CD4-positive, alpha-beta T cell (primary cell): ENCODE results near the gene PTPRK. TPM values are rescaled to one million over a fixed set of nuclear protein-coding genes. Genes with fewer than 3 reads are reported as not detected.

Experiments used
- ATAC-seq: fragments of 200-7000 bp; cut with Tn5 transposase; one replicate; pipeline ENCODE4 v1.10.0; 2022; ENCODE audit warnings: mild to moderate bottlenecking; ENCODE audit not compliant: poor library complexity
- CTCF ChIA-PET: fragments of 350-600 bp; sonication (Branson Sonifier 250); formaldehyde crosslinking; loops from one replicate; lab custom pipeline; 2021; ENCODE audit warnings: antibody characterized with exemption, inconsistent platforms; lab: Charles Lee
- POLR2A ChIA-PET: fragments of 350-600 bp; sonication (Branson Sonifier 250); formaldehyde crosslinking; loops from one replicate; lab custom pipeline; 2021; ENCODE audit warnings: antibody characterized with exemption, inconsistent platforms; lab: Charles Lee
- DNase-seq, 14 experiments: peaks; one replicate each; pipeline ENCODE4 v3.0.0-alpha.2; 2013 to 2020; ENCODE audit warnings: mixed read lengths in 2 of 14
- H3K27ac ChIP-seq, 2 donors: one replicate each; pipeline versions ENCODE4 v1.5.1 to v1.7.0; 2013; ENCODE audit warnings: low read length in 2 of 2, low read depth in 1 of 2, mild to moderate bottlenecking in 1 of 2
- H3K27me3 ChIP-seq, 2 experiments: 1 replicate in 1 of 2; 2 replicates in 1 of 2; pipeline versions ENCODE4 v1.6.1 to v1.7.0; 2013; ENCODE audit warnings: low read length in 2 of 2, control low read depth in 1 of 2, mild to moderate bottlenecking in 1 of 2, moderate library complexity in 1 of 2; ENCODE audit not compliant: insufficient read depth in 2 of 2, control insufficient read depth in 1 of 2
- H3K36me3 ChIP-seq: one replicate; pipeline ENCODE4 v1.6.1; 2013; ENCODE audit warnings: low read length, control low read depth; ENCODE audit not compliant: insufficient read depth
- H3K4me1 ChIP-seq: one replicate; pipeline ENCODE4 v1.6.1; 2013; ENCODE audit warnings: low read length, control low read depth; ENCODE audit not compliant: insufficient read depth
- H3K4me3 ChIP-seq: one replicate; pipeline ENCODE4 v1.5.1; 2013; ENCODE audit warnings: mild to moderate bottlenecking, low read length, moderate library complexity
- H3K9me3 ChIP-seq, 2 experiments: 1 replicate in 1 of 2; 2 replicates in 1 of 2; pipeline versions ENCODE4 v1.6.1 to v1.7.0; 2013; ENCODE audit warnings: low read length in 2 of 2, mild to moderate bottlenecking in 2 of 2, control low read depth in 1 of 2, moderate library complexity in 1 of 2; ENCODE audit not compliant: control insufficient read depth in 1 of 2, insufficient read depth in 1 of 2
- H3K27ac Mint-ChIP-seq: one replicate; pipeline ENCODE4 v1.8.0; 2020; ENCODE audit warnings: mixed read lengths
- H3K27me3 Mint-ChIP-seq: one replicate; pipeline ENCODE4 v1.8.0; 2021; ENCODE audit warnings: mixed read lengths
- H3K36me3 Mint-ChIP-seq: one replicate; pipeline ENCODE4 v1.8.0; 2021; ENCODE audit warnings: low read depth, mixed read lengths
- H3K4me1 Mint-ChIP-seq: one replicate; pipeline ENCODE4 v1.8.0; 2021; ENCODE audit warnings: low read depth, mixed read lengths
- H3K4me3 Mint-ChIP-seq: one replicate; pipeline ENCODE4 v1.8.0; 2020; ENCODE audit warnings: mild to moderate bottlenecking, mixed read lengths
- H3K9me3 Mint-ChIP-seq: one replicate; pipeline ENCODE4 v1.8.0; 2020; ENCODE audit warnings: mixed read lengths
- intact Hi-C, 2 experiments: fragments of 100-400 bp; cut with DNase I in 1 of 2; cut with micrococcal nuclease in 1 of 2; formaldehyde crosslinking; loops; one replicate each; pipeline versions ENCODE4 v1.15.1 to v1.9.0; 2023 to 2025; cut with DNase I, micrococcal nuclease
- total RNA-seq, 174 experiments: library from RNA in 2 of 174; stranded (reverse) in 2 of 174; gene quantifications; one replicate each; pipeline ENCODE4 v1.2.3 and lab custom pipeline; 2021 to 2026
- TF ChIP-seq, protein P1 (sequence below): fragments of 200-600 bp; IDR thresholded peaks from one replicate; pipeline ENCODE4 v1.8.0; 2022; ENCODE audit warnings: antibody characterized with exemption, mild to moderate bottlenecking

Gene PTPRK
- total RNA-seq, 2 experiments from 2014 or later = 8.4 to 10.3 TPM

DNA sequence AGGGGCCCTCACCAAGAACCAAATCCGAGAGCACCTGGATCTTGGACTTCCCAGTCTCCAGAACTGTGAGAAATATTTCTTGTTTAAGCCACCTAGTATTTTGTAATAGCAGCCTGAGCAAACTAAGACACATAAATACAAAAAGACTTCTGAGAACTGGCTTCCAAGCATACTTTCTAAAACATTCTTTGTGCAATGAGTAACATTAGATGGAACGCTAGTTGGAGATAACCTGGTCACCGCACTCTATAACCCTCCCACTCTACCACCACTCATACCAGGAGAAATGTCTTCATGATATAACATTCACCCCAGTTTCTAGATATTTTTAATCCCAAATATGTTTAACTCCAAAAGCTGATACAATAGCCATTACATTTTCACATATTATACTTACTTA is 450.0 kb downstream of the PTPRK start:
- H3K4me3 ChIP-seq = no peak overlapping the region
- no peak overlapping the region for H3K27ac Mint-ChIP-seq
- no peaks in the 10 kb centered on the region for H3K27me3 ChIP-seq
- no peak for ATAC-seq
- TF ChIP-seq, protein P1, sequence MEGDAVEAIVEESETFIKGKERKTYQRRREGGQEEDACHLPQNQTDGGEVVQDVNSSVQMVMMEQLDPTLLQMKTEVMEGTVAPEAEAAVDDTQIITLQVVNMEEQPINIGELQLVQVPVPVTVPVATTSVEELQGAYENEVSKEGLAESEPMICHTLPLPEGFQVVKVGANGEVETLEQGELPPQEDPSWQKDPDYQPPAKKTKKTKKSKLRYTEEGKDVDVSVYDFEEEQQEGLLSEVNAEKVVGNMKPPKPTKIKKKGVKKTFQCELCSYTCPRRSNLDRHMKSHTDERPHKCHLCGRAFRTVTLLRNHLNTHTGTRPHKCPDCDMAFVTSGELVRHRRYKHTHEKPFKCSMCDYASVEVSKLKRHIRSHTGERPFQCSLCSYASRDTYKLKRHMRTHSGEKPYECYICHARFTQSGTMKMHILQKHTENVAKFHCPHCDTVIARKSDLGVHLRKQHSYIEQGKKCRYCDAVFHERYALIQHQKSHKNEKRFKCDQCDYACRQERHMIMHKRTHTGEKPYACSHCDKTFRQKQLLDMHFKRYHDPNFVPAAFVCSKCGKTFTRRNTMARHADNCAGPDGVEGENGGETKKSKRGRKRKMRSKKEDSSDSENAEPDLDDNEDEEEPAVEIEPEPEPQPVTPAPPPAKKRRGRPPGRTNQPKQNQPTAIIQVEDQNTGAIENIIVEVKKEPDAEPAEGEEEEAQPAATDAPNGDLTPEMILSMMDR = no peak
- H3K9me3 Mint-ChIP-seq = no peaks in the 10 kb centered on the region
- no peaks in the 10 kb centered on the region for H3K36me3 Mint-ChIP-seq
- H3K4me3 Mint-ChIP-seq = no peak overlapping the region
- DNase-seq = no peak
- ChIA-PET POLR2A (no interaction called here), CTCF (no interaction called here)
- H3K36me3 ChIP-seq = no peaks in the 10 kb centered on the region
- H3K27me3 Mint-ChIP-seq = no peaks in the 10 kb centered on the region
- no peak overlapping the region for H3K27ac ChIP-seq
- intact Hi-C loops = no loop called here
- H3K4me1 Mint-ChIP-seq = no peaks in the 10 kb centered on the region
- H3K4me1 ChIP-seq = no peaks in the 10 kb centered on the region
- H3K9me3 ChIP-seq = no peaks in the 10 kb centered on the region

DNA sequence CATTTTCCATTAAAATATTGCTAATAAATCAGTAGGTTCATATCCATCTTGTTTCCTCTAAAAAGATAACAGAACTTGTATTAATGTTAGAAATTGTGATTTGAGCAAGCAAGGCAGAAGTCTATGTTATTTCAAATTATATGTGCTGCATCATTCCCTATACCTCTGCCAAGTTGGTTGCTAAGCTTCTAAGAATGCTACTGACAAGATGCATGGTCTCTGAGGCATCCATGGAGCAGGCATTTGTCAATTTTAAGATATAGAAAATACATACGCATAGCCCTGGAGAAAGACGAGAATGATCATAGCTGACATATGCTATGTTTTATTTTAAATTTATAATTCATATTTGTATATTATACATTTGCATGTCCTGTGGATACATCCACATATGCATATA is 451.2 kb downstream of the PTPRK start:
- no peaks in the 10 kb centered on the region for H3K27me3 ChIP-seq
- Mint-ChIP-seq H3K36me3 (no peaks in the 10 kb centered on the region), H3K27me3 (no peaks in the 10 kb centered on the region), H3K4me3 (no peak overlapping the region), H3K4me1 (no peaks in the 10 kb centered on the region), H3K9me3 (no peaks in the 10 kb centered on the region), H3K27ac (no peak overlapping the region)
- ChIA-PET POLR2A (no interaction called here), CTCF (no interaction called here)
- H3K36me3 ChIP-seq = no peaks in the 10 kb centered on the region
- H3K4me1 ChIP-seq = no peaks in the 10 kb centered on the region
- no peak overlapping the region for H3K27ac ChIP-seq
- H3K4me3 ChIP-seq = no peak overlapping the region
- TF ChIP-seq, protein P1 = no peak
- H3K9me3 ChIP-seq = no peaks in the 10 kb centered on the region
- DNase-seq (no peak), ATAC-seq (no peak)
- intact Hi-C loops = no loop called here

DNA sequence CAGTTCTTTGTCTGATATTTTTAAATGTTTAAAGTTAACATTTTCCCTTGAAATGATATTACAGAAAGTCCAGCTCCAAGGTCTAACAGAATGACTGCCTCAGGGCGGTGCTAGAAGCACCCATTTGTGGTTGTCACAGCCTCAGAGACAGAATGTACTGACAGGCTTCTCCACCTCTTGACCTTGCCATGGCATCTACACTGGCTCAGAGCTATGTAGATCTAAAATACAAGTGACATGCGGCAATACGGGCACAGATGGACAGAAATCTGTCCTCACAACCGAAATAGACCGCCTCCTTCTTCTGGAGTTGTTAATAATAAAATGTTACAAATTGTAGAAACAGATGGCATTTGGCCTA is 452.3 kb downstream of the PTPRK start:
- intact Hi-C loops = no loop called here
- H3K27me3 Mint-ChIP-seq = no peaks in the 10 kb centered on the region
- no peaks in the 10 kb centered on the region for H3K4me1 ChIP-seq
- no peak overlapping the region for H3K27ac ChIP-seq
- POLR2A ChIA-PET = no interaction called here
- no peaks in the 10 kb centered on the region for H3K9me3 ChIP-seq
- DNase-seq = no peak
- H3K36me3 ChIP-seq = no peaks in the 10 kb centered on the region
- no peaks in the 10 kb centered on the region for H3K36me3 Mint-ChIP-seq
- H3K4me3 ChIP-seq = no peak overlapping the region
- no peak overlapping the region for H3K27ac Mint-ChIP-seq
- H3K27me3 ChIP-seq = no peaks in the 10 kb centered on the region
- H3K4me3 Mint-ChIP-seq = no peak overlapping the region
- H3K4me1 Mint-ChIP-seq = no peaks in the 10 kb centered on the region
- CTCF ChIA-PET = no interaction called here
- H3K9me3 Mint-ChIP-seq = no peaks in the 10 kb centered on the region
- ATAC-seq = no peak
- TF ChIP-seq, protein P1 = no peak
